HUES48 (cell line): Measurements from ENCODE around the gene POMP.
A peak's percentile ranks its signal among the peaks of the same experiment; 100 is the strongest.
"Not testable (repeated sequence)": the region's sequence is repeated elsewhere in the genome, so short reads cannot be mapped to it uniquely, and the experiment has no call there.

Source experiments
- H3K27ac ChIP-seq: one replicate; pipeline ENCODE4 v1.7.0; 2013; ENCODE audit warnings: low read depth, low read length, inconsistent platforms
- H3K27me3 ChIP-seq: 2 replicates; pipeline ENCODE4 v1.6.1; 2013; ENCODE audit warnings: mild to moderate bottlenecking, low read length; ENCODE audit not compliant: control insufficient read depth, insufficient read depth
- H3K36me3 ChIP-seq: 2 replicates; pipeline ENCODE4 v1.6.1; 2013; ENCODE audit warnings: low read length; ENCODE audit not compliant: control insufficient read depth, insufficient read depth
- H3K4me1 ChIP-seq: 2 replicates; pipeline ENCODE4 v1.6.1; 2013; ENCODE audit warnings: mild to moderate bottlenecking, low read length; ENCODE audit not compliant: control insufficient read depth, insufficient read depth
- H3K4me3 ChIP-seq: 2 replicates; pipeline ENCODE4 v1.5.1; 2013; ENCODE audit warnings: mild to moderate bottlenecking, low read depth, low read length
- H3K9ac ChIP-seq: 2 replicates; pipeline ENCODE4 v1.6.1; 2013; ENCODE audit warnings: mild to moderate bottlenecking, low read depth, low read length, moderate library complexity
- H3K9me3 ChIP-seq: 2 replicates; pipeline ENCODE4 v1.6.1; 2013; ENCODE audit warnings: low read length; ENCODE audit not compliant: control insufficient read depth, insufficient read depth

POMP gene

DNA sequence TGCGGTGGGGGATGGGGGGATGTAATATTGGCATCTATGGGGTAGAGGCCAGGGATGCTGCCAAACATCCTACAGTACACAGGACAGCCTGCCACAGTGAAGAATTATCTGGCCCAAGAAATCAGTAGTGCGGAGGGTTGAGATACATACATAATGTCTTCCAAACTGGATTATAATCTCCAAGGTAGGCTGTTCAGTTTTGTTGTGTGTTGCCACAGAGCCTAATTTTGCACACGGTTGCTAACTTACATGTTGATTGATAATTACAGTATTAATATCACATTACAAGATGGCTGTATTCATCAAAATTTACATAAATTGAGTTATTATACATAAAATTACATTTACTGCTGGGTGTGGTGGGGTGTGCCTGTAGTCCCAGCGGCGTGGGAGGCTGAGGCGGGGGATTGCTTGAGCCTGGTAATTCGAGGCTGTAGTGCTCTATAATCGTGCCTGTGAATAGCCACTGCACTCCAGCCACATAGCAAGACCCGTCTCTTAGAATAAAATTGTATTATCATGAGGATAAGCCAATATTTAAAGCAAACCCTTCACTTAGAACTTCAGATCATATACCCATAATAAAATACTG lies 8.1 kb downstream of the POMP start:
- Histone ChIP-seq H3K9ac (no peak overlapping the region), H3K36me3 (peaks cover 98% of the 10 kb centered on the region), H3K9me3 (no peaks in the 10 kb centered on the region), H3K4me1 (no peaks in the 10 kb centered on the region), H3K27ac (no peak overlapping the region), H3K27me3 (no peaks in the 10 kb centered on the region), H3K4me3 (no peak overlapping the region)

DNA sequence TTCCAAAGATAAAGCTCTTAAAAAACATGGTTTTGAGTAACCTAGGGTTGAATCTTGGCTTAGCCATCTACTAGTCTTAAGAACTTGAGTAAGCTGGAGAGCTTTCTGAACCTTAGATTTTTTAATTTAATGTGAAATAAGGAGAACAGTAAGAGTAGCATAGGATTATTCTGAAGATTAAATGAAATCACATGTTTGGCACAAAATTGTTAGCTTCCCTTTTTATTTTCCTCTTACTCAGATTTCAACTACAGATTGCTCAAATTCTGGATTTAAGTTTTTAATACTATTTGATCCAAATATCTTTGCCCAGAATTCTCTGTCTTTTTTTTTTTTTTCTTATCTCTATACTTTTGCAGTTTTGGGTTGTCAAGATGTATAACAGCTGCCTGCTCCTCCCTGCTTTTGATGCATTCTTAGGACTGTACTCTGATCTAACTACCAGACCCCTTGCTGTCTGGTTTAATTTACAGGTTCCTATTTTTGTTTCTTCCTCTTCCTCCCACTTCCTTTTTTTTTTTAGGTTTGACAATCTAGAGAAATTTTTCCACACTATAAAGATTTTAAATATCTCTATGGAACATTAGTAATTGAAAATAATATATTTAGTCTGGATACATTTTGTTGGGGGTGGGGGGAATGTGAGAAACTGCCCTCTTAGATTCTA lies 12.3 kb downstream of the POMP start:
- no peaks in the 10 kb centered on the region for H3K27me3 ChIP-seq
- H3K9ac ChIP-seq, result no peak overlapping the region
- H3K4me3 ChIP-seq, result no peak overlapping the region
- H3K4me1 ChIP-seq, result no peaks in the 10 kb centered on the region
- H3K27ac ChIP-seq, result no peak overlapping the region
- H3K9me3 ChIP-seq, result no peaks in the 10 kb centered on the region
- peaks cover 95% of the 10 kb centered on the region for H3K36me3 ChIP-seq

DNA sequence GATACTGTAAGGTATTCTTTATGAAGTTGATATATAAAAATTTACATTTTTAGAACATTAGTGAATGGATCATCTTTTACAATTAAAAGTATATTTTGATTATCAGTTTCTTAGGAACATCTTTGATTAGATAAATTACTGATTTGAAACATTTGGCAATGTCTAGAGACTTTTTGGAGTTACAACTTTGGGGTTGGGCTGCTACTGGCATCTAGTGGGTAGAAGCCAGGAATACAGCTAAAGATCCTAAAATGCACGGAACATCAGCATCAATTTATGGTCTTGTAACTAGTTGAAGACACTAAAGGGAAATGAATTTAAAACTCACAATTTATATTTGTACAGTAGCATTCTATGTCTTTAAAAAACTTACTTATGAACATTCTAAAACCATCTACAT lies 19.9 kb downstream of the POMP start:
- Histone ChIP-seq H3K27me3 (no peaks in the 10 kb centered on the region), H3K9me3 (no peaks in the 10 kb centered on the region), H3K9ac (no peak overlapping the region), H3K4me3 (no peak overlapping the region), H3K4me1 (no peaks in the 10 kb centered on the region), H3K27ac (no peak overlapping the region), H3K36me3 (peaks cover 56% of the 10 kb centered on the region)

DNA sequence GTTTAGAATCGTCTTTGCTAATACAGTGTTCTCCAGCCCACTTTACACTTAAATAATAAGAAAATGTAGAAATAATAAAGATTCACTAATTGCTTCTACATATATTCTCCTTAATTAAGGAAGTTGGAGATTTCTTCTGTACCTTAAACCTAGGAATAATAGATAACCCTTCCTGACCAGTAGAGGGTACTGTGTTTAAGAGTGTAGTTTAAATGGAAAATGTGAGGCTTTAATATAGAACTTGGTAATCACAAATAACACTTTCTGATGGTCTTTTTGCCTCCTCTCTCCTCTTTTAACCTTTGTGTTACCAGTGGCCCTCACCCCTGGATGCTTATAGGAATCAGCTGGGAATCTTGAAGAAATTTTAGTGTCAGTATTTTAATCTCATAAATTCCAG lies 20.7 kb downstream of the POMP start:
- Histone ChIP-seq H3K4me3 (no peak overlapping the region), H3K36me3 (peaks cover 48% of the 10 kb centered on the region), H3K9ac (no peak overlapping the region), H3K27me3 (no peaks in the 10 kb centered on the region), H3K9me3 (no peaks in the 10 kb centered on the region), H3K4me1 (peaks cover 2% of the 10 kb centered on the region; the same call in 1 of the 2 replicates), H3K27ac (no peak overlapping the region)

DNA sequence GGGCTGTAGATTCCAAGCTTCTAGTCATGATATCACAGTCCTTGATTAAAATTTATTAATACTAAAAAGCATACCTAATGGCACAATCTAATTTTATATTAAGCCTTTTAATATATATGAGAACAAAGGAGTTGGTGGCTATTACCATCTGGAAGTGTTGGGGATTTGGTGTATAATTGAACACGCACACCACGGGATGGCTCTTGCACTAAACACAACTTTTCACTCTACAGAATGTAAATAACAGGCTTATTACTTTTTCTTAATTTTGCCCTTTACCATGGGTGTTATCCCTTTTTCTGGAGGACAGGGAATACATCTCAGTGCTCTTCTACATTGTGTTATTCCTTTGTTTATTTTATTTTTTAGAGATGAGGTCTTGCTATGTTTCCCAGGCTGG lies 21.6 kb downstream of the POMP start:
- Histone ChIP-seq H3K4me3 (no peak overlapping the region), H3K27me3 (no peaks in the 10 kb centered on the region), H3K36me3 (peaks cover 39% of the 10 kb centered on the region), H3K27ac (no peak overlapping the region), H3K9me3 (no peaks in the 10 kb centered on the region), H3K4me1 (peaks cover 6% of the 10 kb centered on the region; the same call in 1 of the 2 replicates), H3K9ac (no peak overlapping the region)

DNA sequence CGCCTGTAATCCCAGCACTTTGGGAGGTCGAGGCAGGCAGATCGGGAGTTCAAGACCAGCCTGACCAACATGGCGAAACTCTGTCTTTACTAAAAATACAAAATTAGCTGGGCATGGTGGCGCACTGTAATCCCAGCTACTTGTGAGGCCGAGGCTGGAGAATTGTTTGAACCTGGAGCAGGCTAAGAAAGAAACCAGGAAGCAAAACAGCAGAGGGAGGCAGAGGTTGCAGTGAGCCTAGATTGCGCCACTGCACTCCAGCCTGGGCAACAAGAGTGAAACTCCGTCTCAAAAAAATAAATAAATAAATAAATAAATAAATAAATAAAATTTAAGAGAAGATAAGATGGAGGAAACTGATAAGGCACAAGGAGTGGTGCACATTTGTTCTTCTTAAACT lies 24.2 kb downstream of the POMP start:
- not testable (repeated sequence) for H3K4me1 ChIP-seq, H3K9ac ChIP-seq, H3K27me3 ChIP-seq, H3K4me3 ChIP-seq, H3K27ac ChIP-seq, H3K9me3 ChIP-seq
- peaks cover 14% of the 10 kb centered on the region for H3K36me3 ChIP-seq

DNA sequence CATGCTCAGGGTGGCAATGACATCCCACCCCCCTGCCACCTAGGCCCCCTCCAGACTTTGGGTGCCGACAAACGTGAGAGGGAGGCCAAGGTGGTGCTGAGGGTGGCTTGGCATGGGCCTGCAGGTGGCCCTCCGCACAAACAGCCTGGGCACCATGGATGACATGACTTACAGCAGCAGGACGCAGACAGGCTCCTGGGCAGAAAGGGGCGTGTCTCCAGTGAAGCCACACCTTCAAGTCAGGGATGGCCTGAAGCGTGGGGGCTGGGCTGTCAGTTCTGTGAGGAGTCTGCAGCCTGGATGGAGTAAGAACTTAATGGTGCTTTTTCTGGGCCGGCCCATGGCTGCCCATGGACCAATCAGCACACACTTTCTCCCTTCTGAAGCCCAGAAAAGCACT lies 25.3 kb downstream of the POMP start:
- H3K36me3 ChIP-seq, result peaks cover 3% of the 10 kb centered on the region
- no peak overlapping the region for H3K27ac ChIP-seq
- H3K4me3 ChIP-seq, result no peak overlapping the region
- peaks cover 6% of the 10 kb centered on the region; the same call in 1 of the 2 replicates for H3K4me1 ChIP-seq
- no peaks in the 10 kb centered on the region for H3K9me3 ChIP-seq
- H3K9ac ChIP-seq, result no peak overlapping the region
- no peaks in the 10 kb centered on the region for H3K27me3 ChIP-seq

DNA sequence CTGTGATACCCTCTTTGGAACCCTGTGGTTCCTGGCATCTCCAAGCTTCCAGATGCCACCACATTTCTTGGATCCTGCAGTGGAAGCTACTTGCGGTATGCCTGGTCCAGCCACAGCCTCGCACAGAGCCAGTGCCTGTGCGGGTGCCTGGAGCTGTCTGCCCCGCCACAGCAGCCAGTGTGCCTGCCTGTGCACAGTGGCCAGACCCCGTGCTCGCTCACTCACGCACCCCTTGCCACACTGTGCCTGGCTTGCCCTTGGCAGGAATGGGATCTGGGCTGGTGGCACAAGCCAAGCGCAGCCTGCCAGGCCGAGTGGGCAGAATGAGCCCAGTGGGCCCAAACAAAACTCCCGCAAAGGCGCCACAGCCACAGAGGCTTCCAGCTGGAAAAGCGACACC lies 26.2 kb downstream of the POMP start:
- peaks cover 6% of the 10 kb centered on the region; the same call in 1 of the 2 replicates for H3K4me1 ChIP-seq
- no peaks in the 10 kb centered on the region for H3K9me3 ChIP-seq
- H3K9ac ChIP-seq, result no peak overlapping the region
- H3K36me3 ChIP-seq, result no peaks in the 10 kb centered on the region
- H3K27me3 ChIP-seq, result no peaks in the 10 kb centered on the region
- no peak overlapping the region for H3K4me3 ChIP-seq
- H3K27ac ChIP-seq, result no peak overlapping the region

DNA sequence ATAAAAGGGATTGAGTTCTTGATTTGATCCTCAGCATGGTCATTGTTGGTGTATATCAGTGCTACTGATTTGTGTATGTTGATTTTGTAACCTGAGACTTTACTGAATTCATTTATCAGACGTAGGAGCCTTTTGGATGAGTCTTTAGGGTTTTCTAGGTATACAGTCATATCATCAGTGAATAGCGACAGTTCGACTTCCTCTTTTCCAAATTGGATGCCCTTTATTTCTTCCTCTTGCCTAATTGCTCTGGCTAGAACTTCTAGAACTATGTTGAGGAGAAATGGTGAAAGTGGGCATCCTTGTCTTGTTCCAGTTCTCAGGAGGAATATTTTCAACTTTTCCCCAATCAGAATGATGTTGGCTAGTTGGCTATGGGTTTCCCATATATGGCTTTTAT lies 27.0 kb downstream of the POMP start:
- no peak overlapping the region for H3K9ac ChIP-seq
- H3K27me3 ChIP-seq, result no peaks in the 10 kb centered on the region
- H3K4me1 ChIP-seq, result peaks cover 6% of the 10 kb centered on the region; the same call in 1 of the 2 replicates
- H3K27ac ChIP-seq, result no peak overlapping the region
- no peaks in the 10 kb centered on the region for H3K9me3 ChIP-seq
- no peak overlapping the region for H3K4me3 ChIP-seq
- H3K36me3 ChIP-seq, result no peaks in the 10 kb centered on the region

DNA sequence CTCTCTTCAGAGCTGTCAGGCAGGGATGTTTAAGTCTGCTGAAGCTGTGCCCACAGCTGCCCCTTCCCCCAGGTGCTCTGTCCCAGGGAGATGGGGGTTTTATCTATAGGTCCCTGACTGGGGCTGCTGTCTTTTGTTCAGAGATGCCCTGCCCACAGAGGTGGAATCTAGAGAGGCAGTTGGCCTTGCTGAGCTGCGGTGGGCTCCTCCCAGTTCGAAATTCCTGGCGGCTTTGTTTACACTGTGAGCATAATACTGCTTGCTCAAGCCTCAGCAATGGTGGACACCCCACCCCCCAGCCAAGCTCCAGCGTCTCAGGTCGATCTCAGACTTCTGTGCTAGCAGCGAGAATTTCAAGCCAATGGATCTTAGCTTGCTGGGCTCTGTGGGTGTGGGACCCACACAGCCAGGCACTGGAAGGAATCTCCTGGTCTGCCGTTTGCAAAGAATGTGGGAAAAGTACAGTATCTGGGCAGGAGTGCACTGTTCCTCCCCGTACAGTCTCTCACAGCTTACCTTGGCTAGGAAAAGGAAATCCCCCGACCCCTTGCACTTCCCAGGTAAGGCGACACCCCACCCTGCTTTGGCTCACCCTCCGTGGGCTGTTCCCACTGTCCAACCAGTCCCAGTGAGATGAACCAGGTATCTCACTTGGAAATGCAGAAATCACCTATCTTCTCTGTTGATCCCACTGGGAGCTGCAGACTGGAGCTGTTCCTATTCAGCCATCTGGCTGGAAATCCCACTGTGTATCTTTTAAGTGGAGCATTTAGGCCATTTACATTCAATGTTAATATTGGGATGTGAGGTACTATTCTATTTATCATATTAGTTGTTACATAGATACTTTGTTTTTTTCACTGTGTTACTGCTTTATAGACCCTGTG lies 34.9 kb downstream of the POMP start:
- not testable (repeated sequence) for H3K9me3 ChIP-seq, H3K27me3 ChIP-seq, H3K36me3 ChIP-seq, H3K9ac ChIP-seq
- Histone ChIP-seq H3K4me1 (peaks cover 17% of the 10 kb centered on the region), H3K4me3 (peak overlapping the region; percentile 53), H3K27ac (peak overlapping the region; percentile 74)

DNA sequence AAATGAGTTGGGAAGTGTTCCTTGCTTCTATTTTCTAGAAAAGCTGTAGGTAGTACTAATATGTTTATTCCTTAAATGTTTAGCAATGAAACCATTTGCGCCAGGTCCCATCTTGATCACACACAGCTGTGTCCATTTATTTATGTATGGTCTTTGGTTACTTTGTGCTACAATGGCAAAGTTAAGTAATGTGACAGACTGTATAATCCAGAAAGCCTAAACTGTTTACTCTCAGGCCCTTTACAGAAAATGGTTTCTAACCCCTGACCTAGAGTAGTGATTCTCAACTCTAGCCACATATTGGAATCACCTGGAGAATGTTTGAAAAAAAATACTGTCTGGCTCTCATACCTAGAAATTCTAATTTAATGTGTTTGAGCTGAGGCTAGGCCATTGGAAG lies 38.5 kb downstream of the POMP start:
- Histone ChIP-seq H3K27ac (no peak overlapping the region), H3K27me3 (no peaks in the 10 kb centered on the region), H3K4me1 (peaks cover 17% of the 10 kb centered on the region), H3K9ac (no peak overlapping the region), H3K4me3 (no peak overlapping the region), H3K9me3 (no peaks in the 10 kb centered on the region), H3K36me3 (no peaks in the 10 kb centered on the region)
